ENCODE results near the gene SPG11.
"Not testable (repeated sequence)": the region's sequence is repeated elsewhere in the genome, so short reads cannot be mapped to it uniquely, and the experiment has no call there.

SPG11 gene

GRCh38 chr15:44663410-44664308, at the start of gene SPG11:
SPG11 (minus strand) TSS chr15:44663662; CDS start chr15:44663647, 15 bp downstream.
- peak; percentile 98 for DNase-seq

GRCh38 chr15:44712346-44713005, 49.0 kb upstream of the SPG11 start:
- DNase-seq: peak; percentile 69

GRCh38 chr15:44711743-44712345, 48.4 kb upstream of the SPG11 start:
- DNase-seq: peak; percentile 72

GRCh38 chr15:44711096-44711742, 47.8 kb upstream of the SPG11 start, which contains the start of the genes B2M and PATL2:
B2M (plus strand) TSS chr15:44711517; CDS start chr15:44711547, 30 bp downstream.
PATL2 (minus strand) TSS chr15:44711323; CDS start chr15:44676490, 34,833 bp downstream.
- peak; percentile 97 for DNase-seq

- no peak for DNase-seq
Measured at GRCh38 chr15:44710236-44711095, 47.0 kb upstream of the SPG11 start.

GRCh38 chr15:44706946-44707636, 43.6 kb upstream of the SPG11 start:
- DNase-seq: no peak

- no peak for DNase-seq
Measured at GRCh38 chr15:44706401-44706800, 42.9 kb upstream of the SPG11 start.

- DNase-seq: no peak
Measured at GRCh38 chr15:44705986-44706385, 42.5 kb upstream of the SPG11 start.

- not testable (repeated sequence) for DNase-seq
Measured at GRCh38 chr15:44700676-44701075, 37.2 kb upstream of the SPG11 start.

GRCh38 chr15:44698641-44699040, 35.2 kb upstream of the SPG11 start:
- DNase-seq: no peak

- no peak for DNase-seq
Measured at GRCh38 chr15:44697014-44697413, 33.6 kb upstream of the SPG11 start.

GRCh38 chr15:44695294-44695693, 31.8 kb upstream of the SPG11 start:
- no peak for DNase-seq

- no peak for DNase-seq
Measured at GRCh38 chr15:44694416-44694815, 31.0 kb upstream of the SPG11 start.

GRCh38 chr15:44692659-44693058, 29.2 kb upstream of the SPG11 start:
- DNase-seq: no peak

- DNase-seq: not testable (repeated sequence)
Measured at GRCh38 chr15:44690245-44690644, 26.8 kb upstream of the SPG11 start.

- not testable (repeated sequence) for DNase-seq
Measured at GRCh38 chr15:44689318-44689717, 25.9 kb upstream of the SPG11 start.

GRCh38 chr15:44682809-44683682, 19.6 kb upstream of the SPG11 start:
- DNase-seq: peak; percentile 84

GRCh38 chr15:44682211-44682610, 18.7 kb upstream of the SPG11 start:
- DNase-seq: no peak

GRCh38 chr15:44676676-44677075, 13.2 kb upstream of the SPG11 start:
- peak; percentile 65 for DNase-seq

GRCh38 chr15:44675911-44676310, 12.4 kb upstream of the SPG11 start:
- DNase-seq: no peak
